GM23338 (cell line): ENCODE data around the gene ABL1. TPM values are rescaled to one million over a fixed set of nuclear protein-coding genes. Genes with fewer than 3 reads are reported as not detected.
A peak's percentile ranks its signal among the peaks of the same experiment; 100 is the strongest.

ENCODE experiments used
- ATAC-seq: fragments of 200-7000 bp; cut with Tn5 transposase; 3 replicates; pipeline ENCODE4 v1.9.1; 2020
- DNase-seq: peaks from one replicate; pipeline ENCODE4 v3.0.0-alpha.2; 2015; ENCODE audit warnings: low spot score
- H2AFZ ChIP-seq: fragments of 200-600 bp; sonication (generic); 2 replicates; pipeline ENCODE4 v1.8.0; 2016; ENCODE audit warnings: antibody characterized with exemption, mild to moderate bottlenecking, moderate library complexity
- H3F3A ChIP-seq: fragments of 200-600 bp; sonication (generic); replicated peaks from 2 replicates; pipeline ENCODE4 v1.8.0; 2017; ENCODE audit warnings: antibody characterized with exemption, mixed run types, low read depth
- H3K27ac ChIP-seq: fragments of 200-600 bp; sonication (generic); 2 replicates; pipeline ENCODE4 v1.6.1; 2016; ENCODE audit warnings: low read depth
- H3K27me3 ChIP-seq: fragments of 200-600 bp; sonication (generic); 2 replicates; pipeline ENCODE4 v1.8.0; 2016; ENCODE audit warnings: mild to moderate bottlenecking, mixed run types, moderate library complexity; ENCODE audit not compliant: insufficient read depth
- H3K36me3 ChIP-seq: fragments of 200-600 bp; sonication (generic); 2 replicates; pipeline ENCODE4 v1.8.0; 2016; ENCODE audit warnings: mild to moderate bottlenecking; ENCODE audit not compliant: insufficient read depth
- H3K4me1 ChIP-seq: fragments of 200-600 bp; sonication (generic); 2 replicates; pipeline ENCODE4 v1.8.0; 2016; ENCODE audit warnings: mild to moderate bottlenecking, moderate library complexity; ENCODE audit not compliant: insufficient read depth
- H3K4me2 ChIP-seq: fragments of 200-600 bp; sonication (generic); 2 replicates; pipeline ENCODE4 v1.7.1; 2017; ENCODE audit warnings: mixed run types
- H3K4me3 ChIP-seq: fragments of 200-600 bp; sonication (generic); 2 replicates; pipeline ENCODE4 v1.6.1; 2016; ENCODE audit warnings: mixed run types
- H3K79me2 ChIP-seq: fragments of 200-600 bp; sonication (generic); replicated peaks from 2 replicates; pipeline ENCODE4 v1.8.0; 2017; ENCODE audit warnings: mild to moderate bottlenecking; ENCODE audit not compliant: insufficient read depth
- H3K9me2 ChIP-seq: fragments of 200-600 bp; sonication (generic); 2 replicates; pipeline ENCODE4 v1.8.0; 2017; ENCODE audit not compliant: insufficient read depth
- H4K20me1 ChIP-seq: fragments of 200-600 bp; sonication (generic); replicated peaks from 2 replicates; pipeline ENCODE4 v1.8.0; 2017; ENCODE audit warnings: mild to moderate bottlenecking; ENCODE audit not compliant: insufficient read depth
- H3K27ac Mint-ChIP-seq: 2 replicates; pipeline ENCODE4 v1.8.0; 2020; ENCODE audit warnings: inconsistent platforms, mild to moderate bottlenecking, moderate library complexity, mixed read lengths
- H3K27me3 Mint-ChIP-seq: 3 replicates; pipeline ENCODE4 v1.8.0; 2022; ENCODE audit warnings: low read depth, mild to moderate bottlenecking, moderate library complexity, mixed read lengths, inconsistent platforms; ENCODE audit not compliant: insufficient read depth, poor library complexity
- H3K36me3 Mint-ChIP-seq: 3 replicates; pipeline ENCODE4 v1.8.0; 2021; ENCODE audit warnings: low read depth, mild to moderate bottlenecking, inconsistent platforms, moderate library complexity, mixed read lengths
- H3K4me1 Mint-ChIP-seq: 3 replicates; pipeline ENCODE4 v1.8.0; 2020; ENCODE audit warnings: mild to moderate bottlenecking, inconsistent platforms, mixed read lengths
- H3K4me3 Mint-ChIP-seq: 3 replicates; pipeline ENCODE4 v1.8.0; 2021; ENCODE audit warnings: moderate library complexity, mild to moderate bottlenecking, inconsistent platforms, mixed read lengths
- H3K9me3 Mint-ChIP-seq: 3 replicates; pipeline ENCODE4 v1.8.0; 2020; ENCODE audit warnings: moderate library complexity, mild to moderate bottlenecking, inconsistent platforms, mixed read lengths
- ETS1 ChIP-seq: IDR thresholded peaks from 2 replicates; pipeline ENCODE4 v1.6.1; 2016; ENCODE audit warnings: antibody characterized with exemption
- EZH2 ChIP-seq: fragments of 200-600 bp; sonication (generic); IDR thresholded peaks from one replicate; pipeline ENCODE4 v1.8.0; 2017; ENCODE audit warnings: antibody characterized with exemption, mild to moderate bottlenecking, low read depth; ENCODE audit not compliant: unreplicated experiment
- JUNB ChIP-seq: IDR thresholded peaks from one replicate; pipeline ENCODE4 v1.6.1; 2016; ENCODE audit warnings: antibody characterized with exemption; ENCODE audit not compliant: unreplicated experiment
- NANOG ChIP-seq: IDR thresholded peaks from 2 replicates; pipeline ENCODE4 v1.6.1; 2016; ENCODE audit warnings: antibody characterized with exemption, borderline replicate concordance
- POLR2AphosphoS5 ChIP-seq: IDR thresholded peaks from 2 replicates; pipeline ENCODE4 v1.6.1; 2016; ENCODE audit warnings: antibody characterized with exemption, low read depth
- REST ChIP-seq: IDR thresholded peaks from one replicate; pipeline ENCODE4 v1.6.1; 2018; ENCODE audit warnings: antibody characterized with exemption; ENCODE audit not compliant: unreplicated experiment
- STAT1 ChIP-seq: IDR thresholded peaks from one replicate; pipeline ENCODE4 v1.6.1; 2016; ENCODE audit warnings: antibody characterized with exemption; ENCODE audit not compliant: unreplicated experiment
- ZNF114 ChIP-seq: fragments of 250-450 bp; sonication (Bioruptor Pico); IDR thresholded peaks from 2 replicates; pipeline ENCODE4 v1.5.0; 2020; ENCODE audit warnings: mild to moderate bottlenecking, moderate library complexity
- ZNF331 ChIP-seq: fragments of 250-450 bp; sonication (Bioruptor Pico); IDR thresholded peaks from 2 replicates; pipeline ENCODE4 v1.5.0; 2020; ENCODE audit warnings: low read depth, mild to moderate bottlenecking, moderate library complexity
- ZNF462 ChIP-seq: fragments of 250-450 bp; sonication (Bioruptor Pico); IDR thresholded peaks from 2 replicates; pipeline ENCODE4 v1.5.0; 2020; ENCODE audit warnings: mild to moderate bottlenecking, moderate library complexity
- polyA plus RNA-seq: library from polyadenylated mRNA; unstranded; fragments of >200 nt; fragmentation: Nextera tagmentation; extraction: Ambion mirVana; gene quantifications from 2 replicates; pipeline ENCODE4 v1.2.1, GENCODE V29; 2016
- total RNA-seq: library from RNA; depleted of rRNA; stranded (reverse); fragments of >200 nt; shearing (Covaris generic); gene quantifications from 2 replicates; pipeline ENCODE4 v1.2.3, GENCODE V29; 2014

The ABL1 gene
- total and polyA plus RNA-seq, 2 experiments from 2014 or later = 20.7 to 85.1 TPM

- TF ChIP-seq REST = no peak
- TF ChIP-seq EZH2 = no peak
- TF ChIP-seq NANOG = no peak
These were observed 17.7 kb downstream of the ABL1 start (continued) for GRCh38 chr9:130852801-130853200.

GRCh38 chr9:130854092-130854491, 19.0 kb downstream of the ABL1 start:
- TF ChIP-seq NANOG = no peak
- TF ChIP-seq ZNF114 (CRISPR knock-in tag) = no peak
- no peak for TF ChIP-seq JUNB
- TF ChIP-seq POLR2AphosphoS5 = no peak
- no peak for TF ChIP-seq EZH2
- TF ChIP-seq ETS1 = no peak
- no peak for TF ChIP-seq STAT1
- TF ChIP-seq ZNF331 (CRISPR knock-in tag) = no peak
- no peak for TF ChIP-seq ZNF462 (CRISPR knock-in tag)
- Histone ChIP-seq H3K79me2 (peaks cover 76% of the 10 kb centered on the region), H3K9me2 (no peaks in the 10 kb centered on the region), H3K4me3 (no peak overlapping the region), H3K4me1 (peaks cover 13% of the 10 kb centered on the region; the same call in 1 of the 2 replicates), H3K27me3 (no peaks in the 10 kb centered on the region), H3K27ac (no peak overlapping the region), H3F3A (no peaks in the 10 kb centered on the region), H2AFZ (no peak overlapping the region), H3K4me2 (no peak overlapping the region), H4K20me1 (peaks cover 35% of the 10 kb centered on the region), H3K36me3 (peaks cover 21% of the 10 kb centered on the region)
- Mint-ChIP-seq H3K4me1 (peaks cover 14% of the 10 kb centered on the region; the same call in 2 of the 3 replicates), H3K27ac (peak overlapping the region; percentile 70; the same call in 1 of the 2 replicates), H3K9me3 (no peaks in the 10 kb centered on the region), H3K36me3 (peaks cover 39% of the 10 kb centered on the region), H3K27me3 (peaks cover 1% of the 10 kb centered on the region), H3K4me3 (no peak overlapping the region)
- ATAC-seq (no peak), DNase-seq (no peak)
